Sigmoid colon (tissue), 4 donors: ENCODE results near the gene PPFIA3.

Experiments
- POLR2A ChIP-seq, 2 donors: fragments of 450-650 bp; IDR thresholded peaks; one replicate each; pipeline ENCODE4 v1.6.1; 2016; ENCODE audit warnings: antibody characterized with exemption in 2 of 2, mild to moderate bottlenecking in 2 of 2, moderate library complexity in 2 of 2
- POLR2AphosphoS5 ChIP-seq, 4 donors: sonication (generic); formaldehyde crosslinking; IDR thresholded peaks; one replicate each; pipeline ENCODE4 v1.6.1; 2017; ENCODE audit warnings: antibody characterized with exemption in 4 of 4

- TF ChIP-seq POLR2A (IDR thresholded peaks at IDR 0.05) (no peak), POLR2AphosphoS5 (IDR thresholded peaks at IDR 0.05) (no peak)
Measured at GRCh38 chr19:49190781-49191180, 71.4 kb downstream of the PPFIA3 start.
